COLO829 (cell line): ENCODE measurements around the gene SMAD2.
"Not testable (repeated sequence)": the region's sequence is repeated elsewhere in the genome, so short reads cannot be mapped to it uniquely, and the experiment has no call there.

Experiments
- DNase-seq: peaks from one replicate; pipeline ENCODE4 v3.0.0; 2012; ENCODE audit warnings: low spot score

Gene SMAD2

DNA sequence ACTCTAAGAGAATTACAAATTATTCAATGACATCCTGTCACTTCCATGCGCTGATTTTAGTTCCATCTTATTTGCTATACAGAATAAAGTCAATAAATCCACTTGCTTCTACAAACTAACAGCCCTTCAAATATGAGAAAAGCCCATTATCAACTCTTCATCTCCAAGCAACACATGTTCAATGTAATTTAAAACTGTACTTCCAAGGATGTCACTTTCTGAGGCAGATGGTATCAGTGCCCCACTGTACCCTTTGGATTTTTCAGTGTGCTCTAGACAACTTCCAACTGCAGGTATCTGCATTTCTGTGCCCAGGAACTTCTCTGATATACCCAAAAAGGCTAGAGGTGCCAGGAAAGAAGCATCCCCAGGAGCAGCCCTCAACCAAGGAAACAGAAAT, 87.6 kb downstream of the SMAD2 start:
- DNase-seq: no peak

GRCh38 chr18:47838396-47838795, 92.1 kb downstream of the SMAD2 start:
- no peak for DNase-seq

DNA sequence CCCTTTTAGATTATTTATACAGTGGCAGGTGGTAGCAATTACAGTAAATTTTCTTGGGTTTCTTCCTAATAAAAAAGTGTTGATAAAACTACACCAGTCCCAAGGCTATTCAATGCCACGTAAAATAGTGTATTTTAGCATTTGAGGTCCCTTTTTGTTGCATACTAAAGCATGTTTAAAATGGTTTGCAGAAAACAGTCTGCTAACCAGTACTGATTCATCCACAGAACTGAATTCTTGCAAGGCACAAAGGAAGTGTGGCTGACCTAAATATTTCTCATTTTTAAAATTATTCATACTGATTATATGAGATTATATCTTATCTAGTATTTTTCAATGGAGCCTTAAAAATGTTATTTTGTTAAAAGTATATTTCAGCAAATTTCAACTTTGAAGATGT, 98.1 kb downstream of the SMAD2 start:
- DNase-seq: no peak

DNA sequence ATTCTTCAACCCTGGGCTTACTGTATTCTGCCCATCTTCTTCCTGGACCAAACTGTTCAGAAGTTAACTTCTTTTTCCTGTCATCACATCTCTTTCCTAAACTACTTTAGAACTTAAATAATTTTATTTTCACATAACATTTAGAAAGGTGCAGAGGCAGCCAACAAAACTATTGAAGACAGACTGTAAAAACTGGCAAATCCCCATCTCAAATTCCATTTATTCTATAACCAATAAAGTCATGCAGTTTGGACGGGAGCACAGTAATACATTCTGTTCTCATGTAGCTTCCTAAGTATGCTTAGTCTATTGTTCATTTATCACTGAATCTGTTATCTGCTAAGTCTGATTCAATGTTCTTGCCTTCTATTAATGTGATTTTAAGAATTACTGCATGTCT, 99.1 kb downstream of the SMAD2 start:
- DNase-seq: no peak

DNA sequence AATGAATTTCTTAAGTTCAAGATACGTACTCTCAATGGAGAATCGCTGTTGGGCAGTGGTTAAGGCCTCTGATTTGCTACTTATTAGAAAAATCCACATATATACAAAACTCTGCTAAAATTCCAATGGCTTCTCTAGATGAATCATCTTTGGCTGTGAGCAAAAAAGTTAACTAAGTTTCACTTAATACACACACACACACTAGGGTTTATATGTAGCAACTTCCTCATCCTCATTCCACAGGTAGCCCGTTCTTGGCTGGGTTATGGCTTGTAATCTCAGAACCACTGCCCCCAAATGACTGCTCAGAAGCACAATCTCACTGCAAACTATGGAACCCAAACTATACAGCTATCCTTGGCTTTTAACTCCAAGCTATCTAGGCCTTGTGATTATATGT, 99.7 kb downstream of the SMAD2 start:
- DNase-seq: no peak

DNA sequence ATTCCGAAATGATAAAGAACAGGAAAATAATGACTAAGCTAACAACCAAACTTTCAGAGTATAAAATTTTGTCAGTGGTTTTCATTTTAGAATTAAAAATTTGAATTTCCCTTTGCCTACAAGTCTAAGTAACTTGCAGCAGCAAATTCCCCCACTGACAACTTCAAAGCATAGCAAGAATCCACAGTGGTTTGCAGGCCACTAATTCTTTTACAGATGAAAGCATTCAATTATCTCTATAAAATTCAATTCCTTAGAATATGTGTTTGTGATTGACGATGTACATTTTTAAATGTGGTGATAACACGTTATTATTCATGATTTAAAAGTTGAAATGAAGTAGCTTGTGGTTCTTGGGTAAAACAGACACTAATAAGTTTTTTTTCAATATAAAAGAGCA, 100.6 kb downstream of the SMAD2 start:
- no peak for DNase-seq

DNA sequence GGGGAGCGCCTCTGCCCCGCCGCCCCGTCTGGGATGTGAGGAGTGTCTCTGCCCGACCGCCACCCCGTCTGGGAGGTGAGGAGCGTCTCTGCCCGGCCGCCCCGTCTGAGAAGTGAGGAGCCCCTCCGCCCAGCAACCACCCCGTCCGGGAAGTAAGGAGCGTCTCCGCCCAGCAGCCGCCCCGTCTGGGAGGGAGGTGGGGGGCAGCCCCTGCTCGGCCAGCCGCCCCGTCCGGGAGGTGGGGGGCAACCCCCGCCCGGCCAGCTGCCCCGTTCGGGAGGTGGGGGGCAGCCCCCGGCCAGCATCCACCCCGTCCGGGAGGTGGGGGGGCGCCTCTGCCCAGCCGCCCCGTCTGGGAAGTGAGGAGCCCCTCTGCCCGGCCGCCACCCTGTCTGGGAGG, 102.4 kb downstream of the SMAD2 start:
- DNase-seq: not testable (repeated sequence)

GRCh38 chr18:47826157-47827074, 104.0 kb downstream of the SMAD2 start:
- DNase-seq: no peak

GRCh38 chr18:47821314-47821713, 109.1 kb downstream of the SMAD2 start:
- DNase-seq: no peak

- DNase-seq: no peak
Observed at GRCh38 chr18:47817795-47818077, 112.7 kb downstream of the SMAD2 start.

- no peak for DNase-seq
Observed at GRCh38 chr18:47817017-47817794, 113.3 kb downstream of the SMAD2 start.

DNA sequence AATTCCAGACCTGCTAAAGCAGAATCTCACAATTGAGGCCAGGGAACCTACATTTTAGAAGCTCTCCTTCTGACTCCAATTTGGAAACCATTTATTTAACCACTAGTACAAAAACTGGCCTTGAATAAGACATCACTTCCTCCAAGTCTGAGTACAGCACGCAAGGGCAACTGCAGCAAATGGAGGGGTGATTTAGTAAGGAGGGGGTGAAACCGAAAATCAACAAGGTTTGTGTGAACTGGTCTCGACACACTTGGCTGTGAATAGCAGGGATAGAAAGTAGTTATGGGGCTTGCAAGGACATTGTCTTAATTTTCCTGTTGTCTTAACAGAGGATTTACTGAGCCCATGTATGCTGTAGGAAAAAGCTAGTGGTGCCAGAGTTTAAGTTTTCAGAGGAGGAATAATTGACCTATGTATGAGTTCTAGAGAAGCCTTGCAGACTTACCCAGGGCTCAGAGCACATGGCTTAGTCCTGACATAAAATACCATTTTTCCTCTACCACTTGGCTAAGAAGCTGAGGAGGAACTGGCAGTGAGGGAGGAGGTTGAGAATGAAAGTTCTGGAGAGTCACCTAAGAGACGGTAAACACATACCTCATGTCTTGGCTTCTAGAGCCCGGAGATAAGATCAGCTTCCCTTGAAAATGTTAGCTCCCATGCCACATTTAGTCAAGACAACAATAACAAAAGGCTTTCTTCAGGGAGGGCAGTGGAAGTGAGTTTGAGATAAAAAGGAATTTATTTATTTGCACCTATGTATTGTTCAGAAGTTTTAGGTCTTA, 114.8 kb downstream of the SMAD2 start:
- DNase-seq: no peak

GRCh38 chr18:47809420-47809819, 121.0 kb downstream of the SMAD2 start:
- DNase-seq: no peak

GRCh38 chr18:47802802-47803201, 127.7 kb downstream of the SMAD2 start:
- DNase-seq: no peak

DNA sequence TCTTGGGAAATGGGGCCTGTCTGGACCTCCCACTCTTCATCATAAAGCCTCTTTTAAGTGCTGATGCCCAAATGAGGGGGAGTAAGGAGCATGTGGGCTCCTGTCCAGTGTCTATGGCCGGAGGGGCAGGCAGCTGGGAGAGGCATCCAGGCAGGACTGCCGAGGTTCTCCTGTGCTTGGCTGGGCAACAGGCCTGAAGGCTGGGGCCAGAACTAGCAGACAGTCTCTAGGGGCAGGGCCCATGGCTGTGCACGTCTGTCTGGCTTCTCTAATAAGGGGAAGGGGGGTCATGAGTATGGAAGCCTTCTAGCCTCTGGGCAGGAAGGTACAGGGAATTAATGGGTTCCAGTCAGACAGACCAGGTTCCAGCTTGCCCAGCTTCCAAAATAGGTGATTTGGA, 128.6 kb downstream of the SMAD2 start:
- no peak for DNase-seq

DNA sequence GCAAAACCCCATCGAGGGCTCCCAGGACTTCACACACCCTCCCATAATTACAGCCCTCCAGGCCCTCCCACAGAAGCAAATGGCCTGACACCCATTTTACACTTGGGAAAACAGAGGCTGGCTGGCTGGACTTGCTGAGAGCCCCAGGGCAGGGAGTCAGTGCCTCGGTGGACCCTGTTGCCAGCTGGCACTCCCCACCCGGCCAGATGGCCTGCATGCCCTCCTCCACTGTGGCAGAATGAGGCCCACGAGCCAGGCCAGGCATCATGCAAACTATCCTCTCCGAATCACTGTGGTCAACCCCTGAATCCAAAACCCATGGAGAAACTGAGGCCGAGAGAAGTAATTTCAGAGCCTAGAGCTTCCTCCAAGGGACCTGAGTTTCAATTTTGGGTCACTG, 129.7 kb downstream of the SMAD2 start:
- DNase-seq: no peak

- DNase-seq: no peak
Observed at GRCh38 chr18:47800248-47800647, 130.2 kb downstream of the SMAD2 start.

- DNase-seq: no peak
Observed at GRCh38 chr18:47799376-47799775, 131.1 kb downstream of the SMAD2 start.

DNA sequence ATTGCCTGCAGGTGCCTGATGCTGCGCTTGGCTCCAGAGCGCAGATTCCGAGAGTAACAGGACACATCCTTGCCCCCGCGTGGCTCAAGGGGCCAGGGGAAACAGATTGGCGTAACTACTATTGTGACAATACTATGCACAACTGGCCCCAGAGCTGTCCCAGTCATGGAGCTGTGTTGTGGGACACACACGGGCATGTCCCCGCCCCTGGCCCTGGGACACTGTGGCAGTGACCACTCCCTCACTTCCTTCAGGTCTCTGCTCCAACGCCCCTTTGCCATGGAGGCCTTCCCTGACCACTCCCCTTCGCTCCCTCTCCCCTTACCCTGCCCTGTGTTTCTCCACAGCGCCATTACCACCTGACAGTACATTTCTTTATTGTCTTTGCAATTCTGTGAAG, 132.1 kb downstream of the SMAD2 start:
- DNase-seq: no peak

DNA sequence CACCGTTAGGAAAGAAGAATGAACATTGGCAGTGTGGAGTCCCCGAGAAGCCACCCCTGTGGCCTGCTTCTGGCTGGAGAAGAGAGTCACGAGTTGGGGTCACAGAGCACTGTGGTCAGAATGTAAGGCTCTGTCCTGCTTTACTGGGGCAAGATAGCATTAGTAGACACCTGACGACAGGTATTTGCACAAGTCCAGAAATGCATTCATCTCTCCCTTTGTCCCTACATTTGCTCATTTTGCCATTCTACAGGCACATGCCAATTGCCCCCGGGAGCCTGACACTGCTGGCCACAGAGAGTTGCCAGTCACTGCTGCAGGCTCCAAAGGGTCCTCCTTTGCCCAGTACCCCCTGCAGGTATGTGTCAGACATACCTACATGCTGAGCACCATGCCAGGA, 133.3 kb downstream of the SMAD2 start:
- DNase-seq: no peak

GRCh38 chr18:47795434-47795814, 135.0 kb downstream of the SMAD2 start:
- DNase-seq: no peak

GRCh38 chr18:47794725-47795433, 135.6 kb downstream of the SMAD2 start:
- DNase-seq: no peak
